ENCODE measurements around the gene CWC25.

GRCh38 chr17:38861399-38861843 lies 36.3 kb upstream of the CWC25 start:
- TF ChIP-seq, protein P1, sequence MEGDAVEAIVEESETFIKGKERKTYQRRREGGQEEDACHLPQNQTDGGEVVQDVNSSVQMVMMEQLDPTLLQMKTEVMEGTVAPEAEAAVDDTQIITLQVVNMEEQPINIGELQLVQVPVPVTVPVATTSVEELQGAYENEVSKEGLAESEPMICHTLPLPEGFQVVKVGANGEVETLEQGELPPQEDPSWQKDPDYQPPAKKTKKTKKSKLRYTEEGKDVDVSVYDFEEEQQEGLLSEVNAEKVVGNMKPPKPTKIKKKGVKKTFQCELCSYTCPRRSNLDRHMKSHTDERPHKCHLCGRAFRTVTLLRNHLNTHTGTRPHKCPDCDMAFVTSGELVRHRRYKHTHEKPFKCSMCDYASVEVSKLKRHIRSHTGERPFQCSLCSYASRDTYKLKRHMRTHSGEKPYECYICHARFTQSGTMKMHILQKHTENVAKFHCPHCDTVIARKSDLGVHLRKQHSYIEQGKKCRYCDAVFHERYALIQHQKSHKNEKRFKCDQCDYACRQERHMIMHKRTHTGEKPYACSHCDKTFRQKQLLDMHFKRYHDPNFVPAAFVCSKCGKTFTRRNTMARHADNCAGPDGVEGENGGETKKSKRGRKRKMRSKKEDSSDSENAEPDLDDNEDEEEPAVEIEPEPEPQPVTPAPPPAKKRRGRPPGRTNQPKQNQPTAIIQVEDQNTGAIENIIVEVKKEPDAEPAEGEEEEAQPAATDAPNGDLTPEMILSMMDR (IDR thresholded peaks at IDR 0.05), result no peak
- TF ChIP-seq ZFX (IDR thresholded peaks at IDR 0.05; ENCODE audit: borderline replicate concordance), result no peak

All from 22Rv1 (cell line).